HepG2 (cell line): Measurements from ENCODE around the gene ANG. TPM values are rescaled to one million over a fixed set of nuclear protein-coding genes. Genes with fewer than 3 reads are reported as not detected.

Experiments used
- E2F5 ChIP-seq: sonication (generic); formaldehyde crosslinking; conservative IDR thresholded peaks from 2 replicates; pipeline ENCODE4 v1.4.0; 2020; ENCODE audit warnings: missing genetic modification reagents
- HHEX ChIP-seq: IDR thresholded peaks from 2 replicates; pipeline ENCODE4 v1.6.1; 2016; ENCODE audit warnings: control low read depth
- HNF1B ChIP-seq: sonication (generic); formaldehyde crosslinking; IDR thresholded peaks from 2 replicates; pipeline ENCODE4 v1.5.1; 2020; ENCODE audit warnings: mild to moderate bottlenecking, moderate library complexity, missing genetic modification reagents
- PHF5A ChIP-seq: IDR thresholded peaks from one replicate; pipeline ENCODE4 v1.6.1; 2018; ENCODE audit warnings: low read depth, missing genetic modification reagents; ENCODE audit not compliant: unreplicated experiment
- SALL2 ChIP-seq: sonication (generic); formaldehyde crosslinking; IDR thresholded peaks from 2 replicates; pipeline ENCODE4 v1.8.1; 2023; ENCODE audit warnings: mild to moderate bottlenecking, missing genetic modification reagents, inconsistent platforms
- ZFP90 ChIP-seq: sonication (generic); formaldehyde crosslinking; IDR thresholded peaks from 2 replicates; pipeline ENCODE4 v1.8.0; 2022; ENCODE audit warnings: missing genetic modification reagents, mild to moderate bottlenecking, inconsistent platforms, borderline replicate concordance
- ZHX2 ChIP-seq, 2 experiments: sonication (generic) in 1 of 2; formaldehyde crosslinking in 1 of 2; IDR thresholded peaks; 2 replicates each; pipeline versions ENCODE4 v1.6.1 to v1.9.0; 2014 to 2022; ENCODE audit warnings: antibody characterized with exemption in 1 of 2, borderline replicate concordance in 1 of 2, inconsistent platforms in 1 of 2, low read depth in 1 of 2, missing genetic modification reagents in 1 of 2
- ZMYM2 ChIP-seq: sonication (generic); formaldehyde crosslinking; IDR thresholded peaks from 2 replicates; pipeline ENCODE4 v1.8.0; 2022; ENCODE audit warnings: mild to moderate bottlenecking, missing genetic modification reagents
- ZNF205 ChIP-seq: IDR thresholded peaks from 2 replicates; pipeline ENCODE4 v1.6.1; 2018; ENCODE audit warnings: missing biosample characterization, missing genetic modification reagents
- ZNF234 ChIP-seq: sonication (generic); formaldehyde crosslinking; conservative IDR thresholded peaks from 2 replicates; pipeline ENCODE4 v1.5.1; 2020; ENCODE audit warnings: mild to moderate bottlenecking, missing genetic modification reagents
- ZNF281 ChIP-seq: sonication (generic); formaldehyde crosslinking; IDR thresholded peaks from 2 replicates; pipeline ENCODE4 v1.4.0; 2020; ENCODE audit warnings: missing genetic modification reagents, borderline replicate concordance
- ZNF3 ChIP-seq: IDR thresholded peaks from 2 replicates; pipeline ENCODE4 v1.7.0; 2017; ENCODE audit warnings: inconsistent platforms
- ZNF329 ChIP-seq: sonication (generic); formaldehyde crosslinking; IDR thresholded peaks from 2 replicates; pipeline ENCODE4 v1.9.0; 2021; ENCODE audit warnings: low read depth, mild to moderate bottlenecking, missing genetic modification reagents
- ZNF343 ChIP-seq: sonication (generic); formaldehyde crosslinking; IDR thresholded peaks from 2 replicates; pipeline ENCODE4 v1.4.0; 2020; ENCODE audit warnings: mild to moderate bottlenecking, missing genetic modification reagents
- ZNF501 ChIP-seq: sonication (generic); formaldehyde crosslinking; IDR thresholded peaks from 2 replicates; pipeline ENCODE4 v1.5.1; 2020; ENCODE audit warnings: mild to moderate bottlenecking, moderate library complexity, missing genetic modification reagents
- ZNF660 ChIP-seq: sonication (generic); formaldehyde crosslinking; IDR thresholded peaks from 2 replicates; pipeline ENCODE4 v1.5.1; 2020; ENCODE audit warnings: mild to moderate bottlenecking, low read depth, missing genetic modification reagents, borderline replicate concordance
- ZSCAN12 ChIP-seq: sonication (generic); formaldehyde crosslinking; IDR thresholded peaks from 2 replicates; pipeline ENCODE4 v1.9.0; 2021; ENCODE audit warnings: mild to moderate bottlenecking, missing genetic modification reagents
- polyA plus RNA-seq, 8 experiments: library from polyadenylated mRNA; depleted of rRNA in 3 of 8; stranded (reverse) in 7 of 8; unstranded in 1 of 8; fragments of >200 nt; fragmentation: Illumina TruSeq in 4 of 8; extraction: Trizol in 4 of 8; gene quantifications; 2 replicates each; pipeline versions ENCODE4 v1.2.1 to v1.2.3, GENCODE V29; 2011 to 2016; ENCODE audit warnings: low read depth in 4 of 8, missing spikeins in 1 of 8, mixed read lengths in 1 of 8; ENCODE audit not compliant: insufficient read depth in 1 of 8
- total RNA-seq, 5 experiments: library from RNA; depleted of rRNA; stranded (reverse); fragments of >200 nt; fragmentation: Illumina TruSeq; extraction: Trizol; gene quantifications; 2 replicates each; pipeline ENCODE4 v1.2.3, GENCODE V29; 2016; ENCODE audit warnings: low read depth in 1 of 5

The ANG gene
- total and polyA plus RNA-seq, 2 of the 13 experiments (the other 11 are each of a cell fraction or from before 2014, with no cell fraction given) = 83.6 to 401 TPM

- no peak for TF ChIP-seq ZNF234 (CRISPR knock-in tag)
- TF ChIP-seq SALL2 (CRISPR knock-in tag) = no peak
- TF ChIP-seq HHEX = no peak
- no peak for TF ChIP-seq ZNF3 (CRISPR knock-in tag)
- TF ChIP-seq ZNF343 (CRISPR knock-in tag) = no peak
- no peak for TF ChIP-seq ZFP90 (CRISPR knock-in tag)
- no peak for TF ChIP-seq ZNF205 (CRISPR knock-in tag)
- TF ChIP-seq ZSCAN12 (CRISPR knock-in tag) = no peak
- TF ChIP-seq ZNF281 (CRISPR knock-in tag) = no peak
- TF ChIP-seq PHF5A (CRISPR knock-in tag) = no peak
- TF ChIP-seq ZMYM2 (CRISPR knock-in tag) = no peak
- TF ChIP-seq ZNF660 (CRISPR knock-in tag) = no peak
- TF ChIP-seq HNF1B (CRISPR knock-in tag) = 0 out of 2 replicates have a peak, but pooled peaks have one; percentile 51
- no peak for TF ChIP-seq ZNF329 (CRISPR knock-in tag)
- TF ChIP-seq E2F5 (CRISPR knock-in tag) = no peak
- TF ChIP-seq ZNF501 (CRISPR knock-in tag) = no peak
- no peak for TF ChIP-seq ZHX2 (IDR thresholded peaks at IDR 0.05; ENCODE audit: low read depth)
- TF ChIP-seq ZHX2 (CRISPR knock-in tag; IDR thresholded peaks at IDR 0.05; ENCODE audit: borderline replicate concordance) = no peak
These were observed 2.5 kb downstream of the ANG start (continued) for GRCh38 chr14:20690848-20691640.
